NB4 (cell line): ENCODE data around the gene TMC4.

Experiments used
- CTCF ChIP-seq: IDR thresholded peaks from one replicate; pipeline ENCODE4 v1.5.1; 2012; ENCODE audit warnings: low read depth, low read length
- MAX ChIP-seq: IDR thresholded peaks from 2 replicates; pipeline ENCODE4 v1.6.1; 2011; ENCODE audit warnings: low read depth, low read length
- MYC ChIP-seq: IDR thresholded peaks from 2 replicates; pipeline ENCODE4 v1.6.1; 2011; ENCODE audit warnings: low read depth, low read length
- POLR2A ChIP-seq: IDR thresholded peaks from 2 replicates; pipeline ENCODE4 v1.6.1; 2011; ENCODE audit warnings: mild to moderate bottlenecking; ENCODE audit not compliant: insufficient read length; ENCODE audit errors: extremely low read depth

- no peak for TF ChIP-seq POLR2A
- no peak for TF ChIP-seq MYC
- TF ChIP-seq CTCF = no peak
- TF ChIP-seq MAX = no peak
Observed at GRCh38 chr19:54197121-54197520, 24.2 kb upstream of the TMC4 start.
